Measurements from ENCODE around the gene RPAIN. TPM values are rescaled to one million over a fixed set of nuclear protein-coding genes. Genes with fewer than 3 reads are reported as not detected.

Gene RPAIN, protein sequence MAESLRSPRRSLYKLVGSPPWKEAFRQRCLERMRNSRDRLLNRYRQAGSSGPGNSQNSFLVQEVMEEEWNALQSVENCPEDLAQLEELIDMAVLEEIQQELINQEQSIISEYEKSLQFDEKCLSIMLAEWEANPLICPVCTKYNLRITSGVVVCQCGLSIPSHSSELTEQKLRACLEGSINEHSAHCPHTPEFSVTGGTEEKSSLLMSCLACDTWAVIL
- 39.9 and 43.1 TPM in 2 replicates for total RNA-seq

DNA sequence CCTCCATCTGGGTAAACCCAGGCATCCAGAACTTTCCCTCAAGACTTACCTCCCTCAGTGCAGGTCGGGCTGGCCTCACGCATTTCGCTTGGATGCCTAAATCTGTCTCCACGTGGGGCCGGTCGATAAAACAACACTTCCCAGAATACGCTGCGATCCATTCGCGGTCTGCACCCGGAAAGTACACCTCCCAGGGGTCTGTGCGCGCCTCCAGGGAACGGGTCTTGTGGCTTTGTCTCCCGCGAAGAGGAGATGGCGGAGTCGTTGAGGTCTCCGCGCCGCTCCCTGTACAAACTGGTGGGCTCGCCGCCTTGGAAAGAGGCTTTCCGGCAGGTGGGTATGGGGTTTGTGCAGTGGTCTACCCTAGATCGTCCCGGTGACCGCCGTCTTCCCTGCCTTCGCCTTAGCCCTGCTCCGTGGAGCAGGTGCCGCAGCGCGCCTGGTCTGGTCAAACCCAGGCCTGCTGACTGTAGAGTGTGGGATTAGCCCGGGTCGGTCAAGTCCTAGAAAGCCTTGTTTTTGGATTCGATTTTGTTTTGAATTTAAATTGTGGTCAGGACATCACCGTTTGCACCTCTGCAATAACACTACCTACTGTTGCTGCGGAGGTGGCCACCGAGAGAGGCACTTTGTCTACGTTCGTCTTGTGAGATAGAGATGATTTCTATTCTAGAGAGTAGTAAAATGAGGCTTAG lies at the start of gene RPAIN:
TSS of gene RPAIN (plus strand) at position 224 of the 695 bp plus-strand sequence. CDS start at position 253, 29 bp downstream.

DNA sequence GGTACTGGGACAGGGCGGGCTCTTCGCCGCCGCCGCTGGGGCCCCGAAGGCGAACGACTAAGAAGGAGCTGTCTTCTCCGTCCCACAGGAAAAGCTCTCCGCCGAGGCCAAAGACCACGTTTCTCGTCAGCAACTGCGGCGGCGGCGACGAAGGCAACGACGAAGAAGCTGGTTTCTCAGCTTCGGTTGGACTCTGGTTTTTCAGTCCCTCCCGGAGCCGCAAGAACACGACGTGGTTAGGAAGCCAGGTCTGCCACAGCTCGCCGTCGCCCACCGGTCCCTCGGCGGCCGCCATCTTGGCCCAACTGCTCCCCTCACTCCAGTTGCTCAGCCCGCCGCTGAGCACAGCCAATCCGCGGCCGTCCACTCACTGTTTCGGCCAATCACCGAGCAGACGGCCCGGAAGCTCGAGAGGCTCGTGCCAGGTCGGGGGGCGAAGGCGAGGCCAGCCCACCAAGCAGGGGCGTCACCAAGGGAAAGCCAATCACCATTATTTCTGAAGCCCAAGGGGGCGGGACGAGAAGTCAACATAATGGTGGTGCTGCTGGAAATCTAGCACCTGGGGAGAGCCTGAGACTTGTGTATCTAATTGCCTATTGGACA lies 525 bp upstream of the RPAIN start, which contains the start of gene NUP88:
TSS of gene NUP88 (minus strand) at position 307 of the 603 bp plus-strand sequence. CDS start at position 295, 12 bp downstream.

DNA sequence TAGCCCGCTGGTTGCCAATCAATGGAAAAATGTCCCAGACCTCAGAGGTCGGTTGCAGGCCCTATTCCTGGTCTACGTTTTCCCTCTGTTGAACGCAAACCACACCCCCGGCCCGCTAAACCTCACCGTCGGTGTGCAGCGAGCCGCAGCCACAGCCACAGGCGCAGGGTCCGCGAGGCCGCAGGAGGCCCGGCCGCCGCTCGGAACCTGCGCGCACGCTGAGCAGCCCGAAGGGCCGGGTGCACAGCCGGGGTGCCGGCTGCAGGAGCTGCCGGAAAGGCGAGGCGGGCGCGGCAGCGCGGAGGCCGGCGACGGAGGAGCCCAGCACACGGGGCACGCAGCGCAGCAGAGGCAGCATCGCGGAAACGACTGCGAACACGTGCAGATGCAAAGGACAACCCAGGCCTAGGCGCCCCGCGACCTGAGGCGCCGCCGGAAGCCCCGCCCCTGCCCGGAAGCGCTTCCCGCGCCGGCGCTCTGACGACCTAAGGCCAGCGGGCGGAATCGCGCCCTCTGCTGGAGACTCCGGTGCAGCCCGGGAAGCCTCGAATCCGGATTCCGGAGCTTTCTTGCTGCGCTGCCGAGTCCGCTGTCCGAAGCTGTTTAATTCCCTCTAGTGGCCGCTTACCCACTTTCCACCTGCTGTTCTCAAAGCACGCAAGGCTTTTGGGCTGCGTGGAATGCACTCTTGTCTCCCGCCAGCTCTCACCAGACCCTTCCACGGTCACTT lies 18.9 kb downstream of the RPAIN start, which contains the start of gene C1QBP:
TSS of gene C1QBP (minus strand) at position 440 of the 730 bp plus-strand sequence. CDS start at position 358, 82 bp downstream.

Other genes with a start within 250 kb of the RPAIN start
- 7.8 and 7.9 TPM in 2 replicates for gene ZNF594, start 228.3 kb upstream of the RPAIN start, total RNA-seq
- gene SCIMP, start 185.3 kb upstream of the RPAIN start, total RNA-seq: not detected in 2 replicates
- gene RABEP1, start 137.9 kb upstream of the RPAIN start, total RNA-seq: 54.4 and 60.9 TPM in 2 replicates
- gene NUP88, start 520 bp upstream of the RPAIN start, total RNA-seq: 82.4 and 112 TPM in 2 replicates
- 154 and 178 TPM in 2 replicates for gene C1QBP, start 19.0 kb downstream of the RPAIN start, total RNA-seq
- 8.5 and 8.6 TPM in 2 replicates for gene DHX33, start 48.8 kb downstream of the RPAIN start, total RNA-seq
- gene DERL2, start 66.0 kb downstream of the RPAIN start, total RNA-seq: 26.3 and 31.1 TPM in 2 replicates
- 11.1 and 13.2 TPM in 2 replicates for gene MIS12, start 66.4 kb downstream of the RPAIN start, total RNA-seq
- 13.1 and 19.1 TPM in 2 replicates for gene NLRP1, start 164.3 kb downstream of the RPAIN start, total RNA-seq

All from aortic smooth muscle cell (primary cell).